HG02870 (cell line): ENCODE measurements around the gene NTSR1.

Experiments
- ATAC-seq: cut with Tn5 transposase; IDR thresholded peaks from one replicate; pipeline ENCODE4 v1.9.1; 2021; ENCODE audit warnings: mild to moderate bottlenecking, moderate library complexity; ENCODE audit not compliant: unreplicated experiment

The NTSR1 gene

GRCh38 chr20:62752671-62753501 is 44.2 kb downstream of the NTSR1 start:
- ATAC-seq = no peak

GRCh38 chr20:62753626-62754025 is 45.0 kb downstream of the NTSR1 start:
- no peak for ATAC-seq

- no peak for ATAC-seq
Measured at GRCh38 chr20:62754122-62754990, 45.7 kb downstream of the NTSR1 start.

GRCh38 chr20:62754991-62755356 is 46.3 kb downstream of the NTSR1 start:
- no peak for ATAC-seq

GRCh38 chr20:62755817-62756724 is 47.4 kb downstream of the NTSR1 start:
- no peak for ATAC-seq

GRCh38 chr20:62758226-62758912 is 49.7 kb downstream of the NTSR1 start:
- ATAC-seq = no peak

GRCh38 chr20:62759981-62760431 is 51.4 kb downstream of the NTSR1 start:
- no peak for ATAC-seq

- ATAC-seq = no peak
Measured at GRCh38 chr20:62760471-62760855, 51.8 kb downstream of the NTSR1 start.

- ATAC-seq = no peak
Measured at GRCh38 chr20:62760856-62761758, 52.5 kb downstream of the NTSR1 start.

- ATAC-seq = no peak
Measured at GRCh38 chr20:62761759-62762131, 53.1 kb downstream of the NTSR1 start.

GRCh38 chr20:62762376-62762775 is 53.7 kb downstream of the NTSR1 start:
- ATAC-seq = no peak

- no peak for ATAC-seq
Measured at GRCh38 chr20:62762801-62763368, 54.2 kb downstream of the NTSR1 start.

GRCh38 chr20:62763404-62763803 is 54.8 kb downstream of the NTSR1 start:
- no peak for ATAC-seq

GRCh38 chr20:62764156-62764935 is 55.7 kb downstream of the NTSR1 start:
- no peak for ATAC-seq

- no peak for ATAC-seq
Measured at GRCh38 chr20:62765021-62765420, 56.4 kb downstream of the NTSR1 start.

GRCh38 chr20:62765432-62766070 is 56.9 kb downstream of the NTSR1 start:
- no peak for ATAC-seq

GRCh38 chr20:62766071-62766450 is 57.4 kb downstream of the NTSR1 start:
- no peak for ATAC-seq

GRCh38 chr20:62766716-62767115 is 58.1 kb downstream of the NTSR1 start:
- ATAC-seq = no peak
